ENCODE measurements around the gene FAM53A.
"Not testable (repeated sequence)": the region's sequence is repeated elsewhere in the genome, so short reads cannot be mapped to it uniquely, and the experiment has no call there.

FAM53A gene

GRCh38 chr4:1641671-1642070 lies 42.4 kb downstream of the FAM53A start:
- TF ChIP-seq, protein P1, sequence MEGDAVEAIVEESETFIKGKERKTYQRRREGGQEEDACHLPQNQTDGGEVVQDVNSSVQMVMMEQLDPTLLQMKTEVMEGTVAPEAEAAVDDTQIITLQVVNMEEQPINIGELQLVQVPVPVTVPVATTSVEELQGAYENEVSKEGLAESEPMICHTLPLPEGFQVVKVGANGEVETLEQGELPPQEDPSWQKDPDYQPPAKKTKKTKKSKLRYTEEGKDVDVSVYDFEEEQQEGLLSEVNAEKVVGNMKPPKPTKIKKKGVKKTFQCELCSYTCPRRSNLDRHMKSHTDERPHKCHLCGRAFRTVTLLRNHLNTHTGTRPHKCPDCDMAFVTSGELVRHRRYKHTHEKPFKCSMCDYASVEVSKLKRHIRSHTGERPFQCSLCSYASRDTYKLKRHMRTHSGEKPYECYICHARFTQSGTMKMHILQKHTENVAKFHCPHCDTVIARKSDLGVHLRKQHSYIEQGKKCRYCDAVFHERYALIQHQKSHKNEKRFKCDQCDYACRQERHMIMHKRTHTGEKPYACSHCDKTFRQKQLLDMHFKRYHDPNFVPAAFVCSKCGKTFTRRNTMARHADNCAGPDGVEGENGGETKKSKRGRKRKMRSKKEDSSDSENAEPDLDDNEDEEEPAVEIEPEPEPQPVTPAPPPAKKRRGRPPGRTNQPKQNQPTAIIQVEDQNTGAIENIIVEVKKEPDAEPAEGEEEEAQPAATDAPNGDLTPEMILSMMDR (IDR thresholded peaks at IDR 0.05; ENCODE audit: low read depth, low read length): no peak
- no peak for DNase-seq (ENCODE audit: extremely low read depth, low read depth)

- not testable (repeated sequence) for DNase-seq (ENCODE audit: extremely low read depth, low read depth)
These were observed 43.2 kb downstream of the FAM53A start for GRCh38 chr4:1640716-1641503.

DNA sequence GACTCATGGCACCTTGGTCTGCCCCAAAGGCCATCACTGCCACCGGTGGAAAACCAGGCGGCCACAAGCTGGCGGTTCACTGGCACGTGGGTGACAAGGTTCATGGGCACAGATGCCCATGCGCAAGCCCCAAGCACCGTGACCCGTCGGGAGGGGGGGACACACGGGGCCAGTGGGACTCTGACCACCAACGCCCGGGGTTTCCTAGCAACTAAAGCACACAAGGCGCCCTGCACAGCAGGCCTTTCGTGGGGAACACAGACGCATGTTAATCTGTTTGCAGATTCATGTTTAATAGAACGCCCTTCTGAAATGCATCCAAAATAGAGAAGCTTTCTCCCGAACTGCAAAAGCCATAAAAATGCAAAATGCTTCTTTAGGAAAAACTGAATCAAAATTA lies 43.9 kb downstream of the FAM53A start:
- DNase-seq (ENCODE audit: extremely low read depth, low read depth): no peak
- TF ChIP-seq, protein P1 (IDR thresholded peaks at IDR 0.05; ENCODE audit: low read depth, low read length): no peak

DNA sequence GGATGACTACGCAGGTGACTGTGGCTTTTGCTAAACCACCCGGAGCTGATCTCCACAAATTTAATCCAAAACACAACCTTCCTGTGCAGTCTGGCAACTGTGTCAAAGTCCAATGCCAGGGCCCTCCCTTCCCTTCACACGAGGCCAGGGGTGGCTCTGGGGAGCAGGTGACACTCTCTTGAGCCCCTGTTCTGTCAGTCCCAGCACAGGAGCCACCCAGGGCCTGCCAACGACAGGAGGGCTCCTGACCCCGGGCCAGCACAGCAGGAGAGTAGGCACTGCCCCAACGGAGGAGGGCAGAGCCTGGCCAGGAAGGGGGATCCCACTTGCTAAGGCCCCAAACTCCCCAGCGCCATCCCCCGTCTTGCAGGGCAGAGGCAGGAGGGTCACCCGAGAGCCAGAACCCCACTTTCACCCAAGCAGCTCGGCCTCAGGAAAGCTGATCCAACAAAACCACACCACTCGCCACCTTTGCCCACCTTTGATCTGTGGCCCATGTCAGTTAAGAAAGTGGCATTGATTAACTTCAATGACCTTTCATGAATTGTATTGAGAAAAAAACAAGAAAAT lies 44.7 kb downstream of the FAM53A start:
- TF ChIP-seq, protein P1 (IDR thresholded peaks at IDR 0.05; ENCODE audit: low read depth, low read length): no peak
- no peak for DNase-seq (ENCODE audit: extremely low read depth, low read depth)

- no peak for DNase-seq (ENCODE audit: extremely low read depth, low read depth)
- TF ChIP-seq, protein P1 (IDR thresholded peaks at IDR 0.05; ENCODE audit: low read depth, low read length): no peak
These were observed 45.2 kb downstream of the FAM53A start for GRCh38 chr4:1638873-1639272.

DNA sequence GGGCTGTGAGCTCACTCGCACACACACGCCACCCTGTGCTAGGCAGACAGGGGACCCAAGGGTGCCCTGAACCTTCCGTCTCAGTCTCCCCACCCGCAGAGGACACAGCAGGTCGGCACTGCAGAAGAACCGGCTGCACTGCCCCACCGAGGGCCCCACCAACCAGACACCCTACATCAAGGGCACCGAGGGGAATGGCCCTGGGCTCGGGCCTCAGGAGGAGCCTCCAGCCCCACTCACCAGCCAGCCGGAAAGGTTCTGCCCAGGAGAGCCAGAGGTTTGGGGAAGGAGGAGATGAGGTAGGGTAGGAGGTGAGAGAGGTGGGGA lies 45.9 kb downstream of the FAM53A start:
- TF ChIP-seq, protein P1 (IDR thresholded peaks at IDR 0.05; ENCODE audit: low read depth, low read length): no peak

DNA sequence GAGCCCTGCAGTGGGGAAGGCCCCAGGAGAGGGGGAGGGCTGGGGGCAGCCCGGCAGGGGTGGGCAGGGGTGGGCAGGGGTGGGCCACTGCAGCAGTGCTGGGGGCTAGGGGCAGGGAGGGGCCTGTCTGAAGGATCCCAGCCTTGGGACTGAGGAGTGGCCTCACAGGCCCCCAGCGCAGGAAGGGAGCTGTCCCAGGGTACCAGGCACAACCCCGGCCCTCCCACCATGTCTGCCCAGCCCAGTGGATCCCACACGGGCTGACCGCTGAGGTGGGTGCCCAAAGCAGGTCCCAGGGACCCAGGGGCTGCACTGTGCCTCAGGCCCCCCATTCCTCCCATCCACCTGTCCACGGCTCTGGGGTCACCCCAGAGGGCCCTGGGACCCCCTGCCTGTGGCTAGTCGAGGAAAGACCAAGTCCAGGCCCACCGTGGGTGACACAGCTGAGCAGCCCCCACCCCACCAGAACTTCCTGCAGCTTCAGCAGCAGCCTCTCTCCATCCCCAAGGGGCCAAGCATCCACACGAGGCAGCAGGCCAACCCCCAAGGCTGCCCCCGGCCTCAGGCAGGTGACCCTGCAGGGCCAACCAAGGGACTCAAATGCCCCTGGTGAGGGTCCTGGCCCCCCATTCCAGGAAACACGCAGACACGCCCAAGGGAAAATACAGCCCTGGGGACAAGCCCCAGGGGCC lies 46.4 kb downstream of the FAM53A start:
- TF ChIP-seq, protein P1 (IDR thresholded peaks at IDR 0.05; ENCODE audit: low read depth, low read length): no peak
- no peak for DNase-seq (ENCODE audit: extremely low read depth, low read depth)

More for the DNA sequence above, 45.9 kb downstream of the FAM53A start:
- no peak for DNase-seq (ENCODE audit: extremely low read depth, low read depth)
